ENCODE measurements around the gene RNF32.

DNA sequence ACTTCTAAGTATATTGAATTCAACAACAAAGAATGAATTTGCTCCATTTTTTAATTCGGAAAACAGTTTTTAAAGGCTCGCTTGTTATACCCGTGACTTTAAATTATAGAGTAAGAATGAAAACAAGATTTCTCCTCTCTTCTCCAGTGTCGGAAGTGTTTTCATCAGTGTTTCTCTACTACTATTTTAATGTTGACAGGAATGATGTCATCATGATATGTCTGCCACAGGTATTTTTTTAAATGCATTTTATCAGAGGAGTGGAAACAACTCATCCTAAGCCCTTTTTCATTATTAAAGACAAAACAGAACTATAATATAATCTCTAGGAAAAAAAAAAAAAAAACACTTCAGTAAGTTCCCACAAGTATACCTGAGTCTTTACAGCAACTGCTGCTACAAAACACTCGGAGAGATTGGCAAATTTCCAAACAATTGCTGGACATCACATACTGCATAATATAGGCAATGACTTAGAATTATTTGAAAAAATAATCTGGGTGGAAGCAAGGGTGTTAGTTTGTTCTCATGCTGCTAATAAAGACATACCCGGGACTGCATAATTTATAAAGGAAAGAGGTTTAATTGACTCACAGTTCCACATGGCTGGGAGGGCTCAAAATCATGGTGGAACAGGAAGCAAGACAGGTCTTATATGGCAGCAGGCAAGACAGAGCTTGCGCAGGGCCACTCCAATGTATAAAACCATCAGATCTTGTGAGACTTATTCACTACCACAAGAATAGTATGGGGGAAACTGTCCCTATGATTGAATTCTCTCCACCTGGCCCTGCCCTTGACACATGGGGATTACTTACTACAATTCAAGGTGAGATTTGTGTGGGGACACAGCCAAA is 4.8 kb upstream of the RNF32 start:
- TF ChIP-seq, protein P1, sequence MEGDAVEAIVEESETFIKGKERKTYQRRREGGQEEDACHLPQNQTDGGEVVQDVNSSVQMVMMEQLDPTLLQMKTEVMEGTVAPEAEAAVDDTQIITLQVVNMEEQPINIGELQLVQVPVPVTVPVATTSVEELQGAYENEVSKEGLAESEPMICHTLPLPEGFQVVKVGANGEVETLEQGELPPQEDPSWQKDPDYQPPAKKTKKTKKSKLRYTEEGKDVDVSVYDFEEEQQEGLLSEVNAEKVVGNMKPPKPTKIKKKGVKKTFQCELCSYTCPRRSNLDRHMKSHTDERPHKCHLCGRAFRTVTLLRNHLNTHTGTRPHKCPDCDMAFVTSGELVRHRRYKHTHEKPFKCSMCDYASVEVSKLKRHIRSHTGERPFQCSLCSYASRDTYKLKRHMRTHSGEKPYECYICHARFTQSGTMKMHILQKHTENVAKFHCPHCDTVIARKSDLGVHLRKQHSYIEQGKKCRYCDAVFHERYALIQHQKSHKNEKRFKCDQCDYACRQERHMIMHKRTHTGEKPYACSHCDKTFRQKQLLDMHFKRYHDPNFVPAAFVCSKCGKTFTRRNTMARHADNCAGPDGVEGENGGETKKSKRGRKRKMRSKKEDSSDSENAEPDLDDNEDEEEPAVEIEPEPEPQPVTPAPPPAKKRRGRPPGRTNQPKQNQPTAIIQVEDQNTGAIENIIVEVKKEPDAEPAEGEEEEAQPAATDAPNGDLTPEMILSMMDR (IDR thresholded peaks at IDR 0.05 in 4 of 5, conservative IDR thresholded peaks at IDR 0.05 in 1 of 5) = no peak
- TF ChIP-seq POLR2A (IDR thresholded peaks at IDR 0.05) = no peak
